A673 (cell line): ENCODE data around the gene USP21.

Experiments
- EZH2 ChIP-seq: fragments of 200-600 bp; sonication (generic); IDR thresholded peaks from 2 replicates; pipeline ENCODE4 v1.6.1; 2017; ENCODE audit warnings: borderline replicate concordance, low read depth, mild to moderate bottlenecking, mixed read lengths, antibody characterized with exemption, low read length; ENCODE audit not compliant: poor library complexity, severe bottlenecking
- TF ChIP-seq, protein P1 (sequence below): fragments of 300-800, 200-600 bp; sonication (generic); conservative IDR thresholded peaks from 2 replicates; pipeline ENCODE4 v1.5.1; 2017; ENCODE audit warnings: low read depth, mild to moderate bottlenecking, antibody characterized with exemption, low read length, moderate library complexity, mixed read lengths

DNA sequence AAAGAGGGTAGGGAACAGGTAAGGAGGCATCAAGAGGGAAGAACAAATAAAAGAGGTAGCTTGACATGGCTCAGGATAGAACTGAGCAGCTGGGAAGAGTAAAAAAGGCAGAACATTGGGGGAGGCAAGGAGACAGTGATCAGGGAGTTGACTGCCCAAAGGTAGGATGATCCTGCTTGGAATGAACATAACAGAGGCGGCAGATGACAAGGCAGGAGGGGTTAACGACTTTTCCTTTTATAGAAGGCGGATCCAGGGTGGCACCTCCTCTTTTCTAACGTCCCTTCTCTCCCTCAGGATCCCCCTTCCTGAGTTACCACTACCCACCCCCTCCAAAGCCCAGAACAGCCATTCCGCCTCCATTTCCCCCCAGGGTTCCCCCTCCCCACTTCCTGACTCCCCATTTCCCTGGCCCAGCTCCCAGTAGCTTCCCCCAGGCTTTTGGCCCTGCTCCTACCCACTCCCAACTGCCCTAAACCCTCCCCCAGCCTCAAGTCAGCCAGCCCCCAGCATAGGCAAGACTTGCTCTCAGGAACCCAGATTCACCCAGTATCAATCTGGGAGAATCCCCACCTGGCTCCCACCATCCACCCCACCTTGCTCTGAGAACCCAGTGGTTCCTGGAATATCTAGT, 40.3 kb downstream of the USP21 start:
- TF ChIP-seq, protein P1, sequence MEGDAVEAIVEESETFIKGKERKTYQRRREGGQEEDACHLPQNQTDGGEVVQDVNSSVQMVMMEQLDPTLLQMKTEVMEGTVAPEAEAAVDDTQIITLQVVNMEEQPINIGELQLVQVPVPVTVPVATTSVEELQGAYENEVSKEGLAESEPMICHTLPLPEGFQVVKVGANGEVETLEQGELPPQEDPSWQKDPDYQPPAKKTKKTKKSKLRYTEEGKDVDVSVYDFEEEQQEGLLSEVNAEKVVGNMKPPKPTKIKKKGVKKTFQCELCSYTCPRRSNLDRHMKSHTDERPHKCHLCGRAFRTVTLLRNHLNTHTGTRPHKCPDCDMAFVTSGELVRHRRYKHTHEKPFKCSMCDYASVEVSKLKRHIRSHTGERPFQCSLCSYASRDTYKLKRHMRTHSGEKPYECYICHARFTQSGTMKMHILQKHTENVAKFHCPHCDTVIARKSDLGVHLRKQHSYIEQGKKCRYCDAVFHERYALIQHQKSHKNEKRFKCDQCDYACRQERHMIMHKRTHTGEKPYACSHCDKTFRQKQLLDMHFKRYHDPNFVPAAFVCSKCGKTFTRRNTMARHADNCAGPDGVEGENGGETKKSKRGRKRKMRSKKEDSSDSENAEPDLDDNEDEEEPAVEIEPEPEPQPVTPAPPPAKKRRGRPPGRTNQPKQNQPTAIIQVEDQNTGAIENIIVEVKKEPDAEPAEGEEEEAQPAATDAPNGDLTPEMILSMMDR: no peak
- TF ChIP-seq EZH2: no peak
